HTR-8/SVneo (cell line): ENCODE results near the gene PRKCH.
"Not testable (repeated sequence)": the region's sequence is repeated elsewhere in the genome, so short reads cannot be mapped to it uniquely, and the experiment has no call there.

ENCODE experiments used
- DNase-seq: peaks from one replicate; pipeline ENCODE4 v3.0.0; 2011; ENCODE audit warnings: low spot score, mixed read lengths; ENCODE audit not compliant: insufficient read length
- FAIRE-seq: peaks from 2 replicates; lab custom pipeline; 2011; peaks lifted over from hg19 to GRCh38; lab: Jason Lieb, UNC

Gene PRKCH

DNA sequence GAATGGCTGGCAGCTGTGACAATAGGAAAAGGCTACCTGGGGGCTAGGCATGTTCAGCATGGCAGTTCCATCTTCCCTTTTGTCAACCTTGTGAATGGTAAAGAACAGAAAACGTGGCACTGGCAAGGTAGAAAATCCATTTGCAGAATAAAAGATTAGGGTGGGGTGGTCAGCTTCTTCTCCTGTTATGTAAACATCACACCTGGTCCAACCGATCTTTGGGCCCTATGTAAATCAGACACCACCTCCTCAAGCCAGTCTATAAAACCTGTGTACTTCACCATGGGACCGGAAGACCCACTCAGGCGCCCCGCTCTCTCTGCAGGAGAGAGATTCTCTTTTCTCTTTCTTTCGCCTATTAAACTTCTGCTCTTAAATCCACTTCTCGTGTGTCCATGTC lies 20.6 kb upstream of the PRKCH start:
- DNase-seq: no peak
- peak; percentile 90 for FAIRE-seq

DNA sequence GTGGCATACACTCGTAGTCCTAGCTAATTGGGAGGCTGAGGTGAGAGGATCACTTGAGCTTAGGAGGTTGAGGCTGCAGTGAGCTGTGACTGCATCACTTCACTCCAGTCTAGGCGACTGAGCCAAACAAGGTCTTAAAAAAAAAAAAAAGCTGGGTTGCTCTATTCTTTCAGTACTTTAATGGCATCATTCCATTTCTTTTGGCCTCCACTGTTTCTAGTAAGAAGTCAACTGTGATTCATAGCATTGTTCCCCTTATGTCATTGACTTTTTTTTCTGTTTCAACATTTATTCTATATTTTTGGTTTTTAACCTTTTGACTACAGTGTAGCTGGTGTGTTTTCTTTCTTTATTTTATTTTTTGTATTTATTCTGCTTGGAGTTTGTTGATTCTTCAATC lies 16.7 kb upstream of the PRKCH start:
- FAIRE-seq: peak; percentile 36

DNA sequence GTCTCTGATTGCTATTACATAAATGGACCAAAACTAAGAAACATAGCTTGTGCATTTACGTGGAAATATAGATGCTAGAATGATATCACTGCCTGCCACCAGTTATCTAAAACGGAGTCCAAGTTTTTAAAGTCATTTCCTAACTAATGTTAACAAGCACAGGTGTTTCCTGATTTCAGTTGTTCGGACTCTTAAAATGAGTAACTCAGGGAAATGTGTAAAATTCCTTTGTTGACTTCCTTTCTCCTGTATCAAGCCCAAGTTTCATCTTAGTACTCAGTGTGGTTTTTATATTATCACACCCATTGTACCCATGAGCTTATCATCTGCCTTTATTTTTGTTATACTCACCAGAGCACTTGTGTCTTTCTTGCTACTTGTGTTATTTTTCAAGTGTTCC lies 13.2 kb upstream of the PRKCH start:
- FAIRE-seq (peak; percentile 36), DNase-seq (no peak)

More for the DNA sequence above, 16.7 kb upstream of the PRKCH start:
- no peak for DNase-seq

DNA sequence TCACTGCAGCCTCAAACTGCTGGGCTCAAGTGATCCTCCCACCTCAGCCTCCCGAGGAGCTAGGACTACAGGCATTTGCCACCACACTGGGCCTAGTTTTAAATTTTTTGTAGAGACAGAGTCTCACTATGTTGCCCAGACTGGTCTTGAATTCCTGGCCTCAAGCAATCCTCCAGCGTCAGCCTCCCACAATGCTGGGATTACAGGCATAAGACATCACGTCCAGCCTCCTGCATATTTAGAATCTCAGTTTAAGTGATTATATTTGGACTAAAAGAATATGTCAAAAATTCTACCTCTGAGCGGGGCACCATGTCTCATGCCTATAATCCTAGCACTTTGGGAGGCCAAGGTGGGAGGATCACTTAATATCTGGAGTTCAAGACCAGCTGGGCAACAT lies 12.7 kb upstream of the PRKCH start:
- not testable (repeated sequence) for FAIRE-seq, DNase-seq

DNA sequence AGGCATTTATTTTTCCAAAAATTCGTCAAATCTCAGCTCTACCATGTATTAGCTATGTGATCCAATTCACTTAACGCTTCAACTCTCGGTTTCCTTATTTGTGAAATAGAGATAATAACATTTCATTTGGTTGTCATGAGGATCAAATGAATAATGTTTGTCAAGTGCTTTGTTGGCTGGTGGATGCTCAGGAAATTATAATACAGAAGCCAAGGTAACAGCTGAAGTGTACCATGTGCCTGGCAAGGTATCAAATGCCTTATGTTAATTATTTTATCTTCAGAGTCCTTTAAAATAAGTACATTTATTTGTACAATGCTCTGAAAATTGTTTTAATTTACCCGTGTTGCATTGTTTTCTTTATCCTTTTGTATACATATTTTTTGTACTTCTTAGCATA lies 6.1 kb upstream of the PRKCH start:
- no peak for DNase-seq
- no peak for FAIRE-seq

DNA sequence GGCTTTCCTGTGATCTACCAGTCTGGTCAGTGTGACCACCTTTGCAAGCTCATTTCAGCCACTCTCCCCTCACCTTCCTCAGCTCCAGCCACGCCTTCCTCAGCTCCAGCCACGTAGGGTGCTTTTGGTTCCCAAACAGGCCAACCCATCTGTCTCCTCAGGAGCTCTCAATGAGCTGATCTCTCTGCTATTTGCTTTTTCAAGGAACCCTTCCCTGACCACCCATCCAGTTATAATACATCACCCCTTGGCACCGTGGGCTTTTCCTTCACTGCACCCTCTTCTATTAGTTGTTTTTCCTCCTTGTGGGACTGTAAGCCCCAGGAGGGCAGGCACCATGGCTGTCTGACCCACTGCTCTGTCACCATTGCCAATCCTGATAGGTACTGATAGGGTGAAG lies 2.3 kb upstream of the PRKCH start:
- DNase-seq (no peak), FAIRE-seq (no peak)

DNA sequence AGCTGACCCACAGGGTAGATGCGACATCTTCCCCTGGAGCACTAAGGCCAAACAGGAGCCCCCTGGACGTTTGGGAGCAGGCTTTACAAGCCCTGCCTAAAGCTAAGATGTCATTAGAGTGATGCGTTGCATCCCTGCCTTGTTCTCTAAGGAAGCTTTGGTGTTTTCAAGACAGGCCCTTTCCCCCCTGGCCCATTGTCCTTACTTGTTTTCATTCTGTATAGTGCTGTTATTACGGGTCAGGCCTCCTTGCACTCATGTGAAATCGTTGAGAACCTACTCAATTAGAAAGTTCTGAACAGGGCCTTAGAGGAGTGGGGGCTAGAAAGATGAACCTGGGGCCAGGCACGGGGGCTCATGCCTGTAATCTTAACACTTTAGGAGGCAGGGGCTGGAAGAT lies 1.7 kb upstream of the PRKCH start:
- FAIRE-seq (no peak), DNase-seq (no peak)

DNA sequence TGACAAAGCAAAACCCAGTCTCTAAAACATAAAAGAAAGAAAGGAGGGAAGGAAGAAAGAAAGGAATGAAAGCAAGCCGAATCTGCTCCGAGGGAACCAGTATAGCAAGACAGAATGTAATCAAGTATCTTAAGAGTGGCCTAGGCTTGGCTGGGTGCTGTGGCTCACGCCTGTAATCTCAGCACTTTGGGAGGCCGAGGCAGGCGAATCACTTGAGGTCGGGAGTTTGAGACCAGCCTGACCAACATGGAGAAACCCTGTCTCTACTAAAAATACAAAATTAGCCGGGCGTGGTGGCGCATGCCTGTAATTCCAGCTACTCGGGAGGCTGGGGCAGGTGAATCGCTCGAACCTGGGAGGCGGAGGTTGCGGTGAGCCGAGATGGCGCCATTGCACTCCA lies 1.2 kb upstream of the PRKCH start:
- FAIRE-seq, DNase-seq: not testable (repeated sequence)

DNA sequence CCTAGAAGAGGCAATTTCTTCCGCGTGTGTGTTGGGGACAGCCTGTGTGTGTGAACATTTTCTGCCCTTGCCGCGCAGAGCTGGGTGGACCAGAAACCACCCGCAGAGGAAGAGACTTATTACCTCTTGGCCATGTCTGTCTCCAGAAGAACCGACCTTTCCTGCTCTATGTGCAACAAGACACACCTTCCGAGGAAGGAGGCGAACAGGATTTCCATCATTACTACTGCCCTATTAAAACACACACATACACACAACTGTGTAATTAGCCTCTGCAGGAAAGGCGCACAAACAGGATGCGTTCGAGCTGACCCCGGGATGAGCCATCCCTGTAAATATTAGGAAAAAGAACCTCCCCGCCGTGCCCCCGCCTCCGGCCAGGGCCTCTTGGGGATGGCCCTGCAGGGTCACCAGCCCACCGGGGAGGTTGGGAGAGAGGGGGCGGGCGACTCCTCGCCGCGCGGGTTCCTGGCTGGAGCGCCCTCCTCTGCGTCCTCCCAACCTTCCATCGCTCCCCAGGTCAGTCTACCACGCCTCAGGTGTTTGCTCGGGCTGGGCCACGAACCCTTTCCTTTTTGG lies 484 bp upstream of the PRKCH start:
- no peak for DNase-seq
- peak; percentile 99 for FAIRE-seq

DNA sequence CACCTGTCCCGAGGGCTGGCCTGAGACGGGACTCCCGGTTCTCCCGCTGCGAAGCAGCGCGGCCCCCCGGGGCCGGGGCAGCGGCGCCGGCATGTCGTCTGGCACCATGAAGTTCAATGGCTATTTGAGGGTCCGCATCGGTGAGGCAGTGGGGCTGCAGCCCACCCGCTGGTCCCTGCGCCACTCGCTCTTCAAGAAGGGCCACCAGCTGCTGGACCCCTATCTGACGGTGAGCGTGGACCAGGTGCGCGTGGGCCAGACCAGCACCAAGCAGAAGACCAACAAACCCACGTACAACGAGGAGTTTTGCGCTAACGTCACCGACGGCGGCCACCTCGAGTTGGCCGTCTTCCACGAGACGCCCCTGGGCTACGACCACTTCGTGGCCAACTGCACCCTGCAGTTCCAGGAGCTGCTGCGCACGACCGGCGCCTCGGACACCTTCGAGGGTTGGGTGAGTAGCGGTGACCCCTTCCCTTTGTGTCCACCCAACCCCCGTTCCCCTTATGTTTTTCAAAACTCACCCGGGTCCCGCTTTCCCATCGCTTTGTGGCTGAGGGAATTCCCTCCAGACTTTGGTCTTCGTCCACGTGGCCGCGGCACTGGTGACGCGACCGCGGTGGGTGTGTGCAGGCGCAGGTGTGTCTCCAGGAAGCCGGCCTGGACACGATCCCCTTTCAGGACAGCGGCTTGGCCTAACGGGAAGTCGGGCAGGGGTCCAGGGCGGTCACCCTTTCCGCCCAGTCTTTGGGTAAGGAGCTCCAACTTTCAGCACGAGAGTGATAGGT lies 826 bp downstream of the PRKCH start:
- FAIRE-seq: no peak
- DNase-seq: no peak

DNA sequence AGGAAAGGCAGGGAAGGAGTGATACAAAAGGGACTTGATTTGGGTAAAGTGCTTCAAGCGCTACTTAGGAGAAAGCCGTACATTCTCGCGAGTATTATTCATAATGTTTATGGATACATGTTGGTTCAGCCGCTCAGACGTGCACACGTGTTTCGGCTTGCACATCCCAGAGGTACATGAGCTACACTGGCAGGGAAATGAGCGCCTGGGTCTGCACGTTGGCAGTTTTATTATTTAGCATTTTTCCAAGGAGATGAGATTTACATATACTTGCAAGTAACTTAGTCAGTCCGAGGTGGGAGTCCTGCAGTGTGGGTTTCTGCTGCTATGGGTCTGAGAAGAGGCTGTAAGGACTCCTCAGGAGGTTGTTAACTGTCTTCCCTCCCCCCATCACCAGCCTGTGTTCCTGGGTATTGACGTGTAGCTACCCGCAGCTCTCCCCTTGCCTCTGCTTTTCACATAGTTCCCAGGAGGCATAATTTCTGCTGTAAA lies 1.5 kb downstream of the PRKCH start:
- FAIRE-seq (peak; percentile 98), DNase-seq (no peak)

DNA sequence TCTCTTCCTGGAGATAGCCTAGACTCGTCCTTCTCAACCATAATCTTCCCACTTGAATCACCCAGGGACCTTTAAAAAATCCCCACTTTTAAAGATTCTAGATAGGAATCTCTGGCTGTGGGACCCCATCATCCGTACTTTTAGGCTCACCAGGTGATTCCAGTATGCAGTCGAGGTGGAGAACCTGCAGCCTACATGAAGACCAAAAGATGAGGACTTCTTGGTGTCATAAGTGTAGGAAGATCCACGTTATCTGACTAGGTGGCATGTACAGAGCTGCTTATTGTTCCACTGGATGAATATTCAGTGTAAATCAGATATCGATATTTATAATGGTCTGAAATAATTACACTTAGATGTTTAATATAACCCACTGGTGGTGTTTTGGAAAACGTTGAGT lies 2.6 kb downstream of the PRKCH start:
- DNase-seq: no peak
- no peak for FAIRE-seq

DNA sequence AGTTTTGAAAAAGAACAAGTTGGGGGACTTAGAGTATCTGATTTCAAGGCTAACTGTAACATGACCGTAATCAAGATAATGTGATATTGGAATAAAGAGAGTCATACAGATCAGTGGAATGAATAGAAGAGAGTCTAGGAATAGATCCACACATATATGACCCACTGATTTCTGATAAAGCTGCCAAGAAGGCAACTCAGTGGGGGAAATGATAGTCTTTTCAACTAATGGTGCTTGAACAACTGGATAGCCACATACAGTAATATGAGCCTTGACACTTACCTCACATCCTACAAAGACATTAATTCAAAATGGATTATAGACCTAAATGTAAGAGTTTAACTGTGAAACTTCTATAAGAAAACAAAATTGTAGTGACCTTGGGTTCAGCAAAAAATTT lies 3.8 kb downstream of the PRKCH start:
- no peak for DNase-seq
- FAIRE-seq: peak; percentile 74

DNA sequence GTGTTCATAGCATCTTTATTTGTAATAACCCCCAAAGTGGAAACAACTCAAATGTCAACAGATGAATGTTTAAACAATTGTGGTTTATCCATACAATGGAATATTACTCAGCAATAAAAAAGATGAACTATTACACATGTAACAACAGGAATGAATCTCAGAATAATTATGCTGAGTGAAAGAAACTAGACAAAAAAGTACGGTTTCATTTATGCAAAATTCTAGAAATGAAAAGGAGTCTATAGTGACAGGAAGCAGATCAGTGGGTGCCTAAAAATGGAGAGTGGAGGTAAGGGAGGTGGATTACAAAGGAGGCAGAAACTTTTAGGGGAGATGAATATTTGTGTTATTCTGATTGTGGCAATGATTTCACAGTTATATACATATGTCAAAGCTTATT lies 4.8 kb downstream of the PRKCH start:
- DNase-seq (no peak), FAIRE-seq (peak; percentile 91)

DNA sequence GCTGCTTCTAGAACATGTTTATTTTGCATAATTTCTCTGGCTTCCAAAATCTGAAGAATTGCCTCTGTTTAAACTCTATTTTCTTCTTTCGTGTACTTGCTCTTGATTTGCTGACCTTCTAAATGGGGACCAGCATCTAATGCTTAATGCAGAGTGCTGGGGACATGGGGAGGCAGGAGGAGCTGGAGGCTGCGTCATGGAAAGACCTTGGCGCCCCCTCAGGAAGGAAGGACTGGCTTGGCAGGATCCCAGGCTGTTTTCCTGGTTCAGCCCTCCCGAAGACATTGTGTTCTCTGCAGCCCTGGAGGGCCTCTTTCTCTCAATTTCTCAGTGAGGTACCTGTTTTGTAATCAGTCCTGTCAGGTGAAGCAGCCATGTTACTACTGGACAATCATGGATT lies 5.5 kb downstream of the PRKCH start:
- DNase-seq (peak; percentile 58), FAIRE-seq (peak; percentile 96)

DNA sequence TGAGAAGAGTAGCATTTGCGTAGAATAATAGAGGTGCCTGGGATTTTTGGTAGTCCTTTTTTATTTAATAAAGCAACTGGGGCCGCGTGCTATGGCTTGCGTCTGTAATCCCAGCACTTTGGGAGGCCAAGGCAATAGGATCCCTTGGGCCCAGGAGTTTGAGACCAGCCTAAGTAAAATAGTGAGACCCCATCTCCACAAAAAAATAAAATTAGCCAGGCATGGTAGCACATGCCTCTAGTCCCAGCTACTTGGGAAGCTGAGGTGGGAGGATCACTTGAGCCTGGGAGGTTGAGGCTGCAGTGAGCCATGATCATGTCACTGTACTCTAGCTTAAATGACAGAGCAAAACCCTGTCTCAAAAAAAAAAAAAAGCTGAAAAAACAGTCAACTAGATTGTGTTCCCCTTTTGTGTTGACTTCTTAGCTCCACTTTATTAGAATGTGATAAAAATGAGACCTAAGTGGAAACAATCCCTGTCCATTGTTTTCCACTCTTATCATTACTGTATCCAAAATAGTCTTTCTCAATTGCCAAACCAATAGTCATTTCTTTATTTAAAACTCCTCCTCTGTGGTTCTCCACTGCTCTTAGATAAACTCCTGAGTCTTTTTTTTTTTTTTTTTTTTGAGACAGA lies 7.4 kb downstream of the PRKCH start:
- peak; percentile 52 for FAIRE-seq
- DNase-seq: no peak

DNA sequence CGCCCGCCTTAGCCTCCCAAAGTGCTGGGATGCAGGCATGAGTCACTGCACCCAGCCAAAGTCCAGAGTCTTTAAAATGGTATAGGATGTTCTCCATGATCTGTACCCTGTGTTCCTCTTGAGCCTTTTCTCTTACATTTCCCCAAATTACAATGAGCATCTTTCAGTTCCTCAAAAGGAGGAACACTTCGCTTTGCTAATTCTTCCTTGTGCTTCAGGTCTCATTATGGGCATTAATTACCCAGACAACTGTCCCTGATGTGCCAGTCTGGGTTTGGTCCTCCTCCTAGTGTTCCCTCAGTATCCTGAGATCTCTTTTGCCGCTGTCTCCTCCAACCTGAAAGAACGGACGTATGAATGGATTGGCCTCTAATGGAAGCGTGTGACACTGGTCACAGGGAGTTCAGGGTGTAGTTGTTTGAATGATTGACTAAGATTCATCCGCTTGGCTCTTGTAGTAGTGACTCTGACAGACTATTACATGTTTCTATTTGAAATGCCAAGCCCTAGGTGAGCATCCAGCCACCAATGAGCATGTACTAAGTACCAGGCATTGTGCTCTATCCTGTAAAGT lies 8.2 kb downstream of the PRKCH start:
- peak; percentile 99 for FAIRE-seq
- no peak for DNase-seq

DNA sequence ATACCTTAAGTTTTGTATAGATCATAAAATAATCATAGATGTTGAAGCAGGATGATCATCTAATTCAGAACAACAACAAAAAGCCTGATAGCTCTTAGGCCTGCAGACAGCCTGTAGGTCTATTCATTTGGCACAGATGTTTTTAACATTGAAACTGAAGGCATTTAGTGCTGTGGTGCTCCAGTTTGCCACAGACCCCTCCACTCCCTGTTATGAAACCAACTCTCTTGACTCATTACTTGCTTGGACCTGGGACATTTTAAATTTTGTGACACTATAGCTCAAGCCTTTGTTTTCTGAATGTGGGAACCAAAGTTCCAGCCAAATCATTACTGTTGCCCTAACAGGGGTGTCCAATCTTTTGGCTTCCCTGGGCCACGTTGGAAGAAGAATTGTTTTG lies 9.1 kb downstream of the PRKCH start:
- FAIRE-seq (no peak), DNase-seq (no peak)

DNA sequence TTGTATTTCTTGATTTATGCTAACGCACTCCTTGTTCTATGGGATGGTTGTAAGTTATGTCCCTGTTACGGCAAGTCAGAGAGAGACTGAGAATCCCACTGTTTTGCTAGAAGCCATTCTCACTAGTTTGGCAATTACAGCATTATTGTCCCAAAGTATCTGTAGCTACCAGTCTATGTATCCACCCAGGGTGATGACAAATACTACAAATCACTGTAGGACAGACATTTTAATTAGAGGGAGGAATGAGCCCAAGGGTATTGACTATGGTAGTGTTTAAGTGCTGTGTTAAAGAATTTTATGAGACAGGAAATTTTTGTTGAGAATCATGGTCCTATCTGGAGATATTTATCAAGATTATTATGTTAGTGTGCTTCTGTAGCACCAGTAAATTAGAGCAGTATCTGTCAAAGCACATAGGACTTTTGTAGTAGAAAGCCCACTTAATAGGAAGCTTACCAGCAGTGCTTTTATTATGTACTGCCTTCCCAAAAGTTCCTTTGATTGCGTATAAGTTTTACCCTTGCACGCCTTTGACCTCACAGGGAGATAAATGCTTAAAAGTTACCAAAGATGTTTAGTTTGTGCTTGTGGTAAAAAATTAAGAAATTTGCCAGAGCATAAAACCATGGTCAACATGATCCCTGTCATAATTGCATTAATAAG lies 10.7 kb downstream of the PRKCH start:
- peak; percentile 98 for FAIRE-seq

DNA sequence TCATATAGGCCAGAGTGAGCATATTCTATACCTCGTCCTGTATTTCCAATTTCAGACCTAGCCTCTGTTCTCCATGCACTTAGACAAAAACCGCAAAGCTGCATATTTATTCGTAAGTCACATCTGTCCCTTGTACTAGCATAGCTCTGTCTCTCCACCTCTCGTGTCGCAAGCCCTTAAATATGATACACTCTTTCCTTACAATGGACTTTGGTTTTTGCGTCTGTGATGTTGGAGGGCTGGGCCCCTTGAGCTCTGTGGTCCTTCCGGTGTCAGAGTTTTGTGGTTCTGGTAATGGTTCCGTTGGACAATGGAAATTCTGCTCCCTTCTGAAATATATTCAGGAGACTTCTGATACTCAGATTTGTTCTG lies 11.3 kb downstream of the PRKCH start:
- FAIRE-seq: no peak
- DNase-seq: no peak

More for the DNA sequence above, 10.7 kb downstream of the PRKCH start:
- DNase-seq: peak; percentile 63
